ENCODE measurements around the gene SPRYD3. TPM values are rescaled to one million over a fixed set of nuclear protein-coding genes. Genes with fewer than 3 reads are reported as not detected.

Gene SPRYD3
- total RNA-seq, 4 donors from 2014 or later, result 37.8 to 82.7 (median 58.9) TPM

- peaks cover 15 to 24% of the 10 kb centered on the region in 2 donors for H3K36me3 ChIP-seq
- peaks cover 26 to 71% of the 10 kb centered on the region in 2 donors for H3K4me1 ChIP-seq
- DNase-seq, result no peak
- H3K9me3 ChIP-seq, result no peaks in the 10 kb centered on the region
- no peaks in the 10 kb centered on the region for H3K27me3 ChIP-seq
- peak overlapping the region; percentile 28 to 75 (median 71) for H3K27ac ChIP-seq
- intact Hi-C loops (cut with DNase I), result loop anchor here (2.0 to 10.0 kb wide), 2 partner anchors 33 to 131 kb away; partner anchors contain the start of gene IGFBP6
- 61 to 69% methylated on average over 12 to 13 of the region's 13 CpGs for WGBS, 2 donors
- TF ChIP-seq POLR2A (IDR thresholded peaks at IDR 0.05), result no peak
- TF ChIP-seq CTCF (IDR thresholded peaks at IDR 0.05), result no peak
- no peak overlapping the region for H3K4me3 ChIP-seq (replicated peaks in 1 of 3)
Measured at GRCh38 chr12:53063708-53064612, 15.2 kb downstream of the SPRYD3 start.

- WGBS, 2 donors, result 76 to 93% methylated on average over 10 to 11 of the region's 14 CpGs
- TF ChIP-seq CTCF (IDR thresholded peaks at IDR 0.05) (no peak), POLR2A (IDR thresholded peaks at IDR 0.05) (no peak)
- DNase-seq, result no peak
- H3K36me3 ChIP-seq, result peaks cover 22 to 29% of the 10 kb centered on the region in 2 donors
- H3K27ac ChIP-seq, result peak overlapping the region in 2 of 3 donors; percentile 71 to 75
- H3K9me3 ChIP-seq, result no peaks in the 10 kb centered on the region
- H3K4me1 ChIP-seq, result peaks cover 26 to 68% of the 10 kb centered on the region in 2 donors
- intact Hi-C loops (cut with DNase I), result loop anchor here (10.0 kb wide), 1 partner anchor 132 kb away; no protein-coding TSS in a partner anchor
- H3K27me3 ChIP-seq, result no peaks in the 10 kb centered on the region
- no peak overlapping the region for H3K4me3 ChIP-seq (replicated peaks in 1 of 3)
Measured at GRCh38 chr12:53062977-53063707, 16.0 kb downstream of the SPRYD3 start.

- TF ChIP-seq POLR2A (IDR thresholded peaks at IDR 0.05), result no peak
- no peak for TF ChIP-seq CTCF (IDR thresholded peaks at IDR 0.05)
- H3K36me3 ChIP-seq, result peaks cover 27 to 33% of the 10 kb centered on the region in 2 donors
- DNase-seq, result no peak
- no peaks in the 10 kb centered on the region for H3K9me3 ChIP-seq
- 74 to 77% methylated on average over 19 to 20 of the region's 20 CpGs for WGBS, 2 donors
- intact Hi-C loops (cut with DNase I), result loop anchor here (10.0 kb wide), 1 partner anchor 133 kb away; no protein-coding TSS in a partner anchor
- H3K4me1 ChIP-seq, result peaks cover 26 to 70% of the 10 kb centered on the region in 2 donors
- H3K4me3 ChIP-seq (replicated peaks in 1 of 3), result no peak overlapping the region
- H3K27ac ChIP-seq, result peak overlapping the region in 2 of 3 donors; percentile 71 to 75
- H3K27me3 ChIP-seq, result no peaks in the 10 kb centered on the region
Measured at GRCh38 chr12:53062011-53062961, 16.9 kb downstream of the SPRYD3 start.

GRCh38 chr12:53061404-53062010, 17.7 kb downstream of the SPRYD3 start:
- Histone ChIP-seq H3K27ac (peak overlapping the region; percentile 56 to 75 (median 71)), H3K27me3 (no peaks in the 10 kb centered on the region), H3K4me3 (replicated peaks in 1 of 3) (no peak overlapping the region), H3K9me3 (no peaks in the 10 kb centered on the region), H3K36me3 (peaks cover 30 to 39% of the 10 kb centered on the region in 2 donors), H3K4me1 (peaks cover 25 to 70% of the 10 kb centered on the region in 2 donors)
- intact Hi-C loops (cut with DNase I), result loop anchor here (10.0 kb wide), 1 partner anchor 133 kb away; no protein-coding TSS in a partner anchor
- WGBS, 2 donors, result 50 to 52% methylated on average over 3 to 4 of the region's 5 CpGs
- DNase-seq, result peak; percentile 85 to 90
- TF ChIP-seq CTCF (IDR thresholded peaks at IDR 0.05) (peak in 4 of 6 experiments; percentile 15 to 35 (median 24)), POLR2A (IDR thresholded peaks at IDR 0.05) (no peak)
